GM19023 (cell line): ENCODE measurements around the gene MEAK7.
A peak's percentile ranks its signal among the peaks of the same experiment; 100 is the strongest.

Experiments used
- ATAC-seq: cut with Tn5 transposase; IDR thresholded peaks from one replicate; pipeline ENCODE4 v1.9.1; 2021; ENCODE audit warnings: mild to moderate bottlenecking, moderate library complexity; ENCODE audit not compliant: unreplicated experiment

The MEAK7 gene, protein sequence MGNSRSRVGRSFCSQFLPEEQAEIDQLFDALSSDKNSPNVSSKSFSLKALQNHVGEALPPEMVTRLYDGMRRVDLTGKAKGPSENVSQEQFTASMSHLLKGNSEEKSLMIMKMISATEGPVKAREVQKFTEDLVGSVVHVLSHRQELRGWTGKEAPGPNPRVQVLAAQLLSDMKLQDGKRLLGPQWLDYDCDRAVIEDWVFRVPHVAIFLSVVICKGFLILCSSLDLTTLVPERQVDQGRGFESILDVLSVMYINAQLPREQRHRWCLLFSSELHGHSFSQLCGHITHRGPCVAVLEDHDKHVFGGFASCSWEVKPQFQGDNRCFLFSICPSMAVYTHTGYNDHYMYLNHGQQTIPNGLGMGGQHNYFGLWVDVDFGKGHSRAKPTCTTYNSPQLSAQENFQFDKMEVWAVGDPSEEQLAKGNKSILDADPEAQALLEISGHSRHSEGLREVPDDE

GRCh38 chr16:84504420-84505248 is at the start of gene MEAK7:
MEAK7 (minus strand) TSS chr16:84504659; CDS start chr16:84498086, 6,573 bp downstream.
- ATAC-seq, result peak; percentile 97

DNA sequence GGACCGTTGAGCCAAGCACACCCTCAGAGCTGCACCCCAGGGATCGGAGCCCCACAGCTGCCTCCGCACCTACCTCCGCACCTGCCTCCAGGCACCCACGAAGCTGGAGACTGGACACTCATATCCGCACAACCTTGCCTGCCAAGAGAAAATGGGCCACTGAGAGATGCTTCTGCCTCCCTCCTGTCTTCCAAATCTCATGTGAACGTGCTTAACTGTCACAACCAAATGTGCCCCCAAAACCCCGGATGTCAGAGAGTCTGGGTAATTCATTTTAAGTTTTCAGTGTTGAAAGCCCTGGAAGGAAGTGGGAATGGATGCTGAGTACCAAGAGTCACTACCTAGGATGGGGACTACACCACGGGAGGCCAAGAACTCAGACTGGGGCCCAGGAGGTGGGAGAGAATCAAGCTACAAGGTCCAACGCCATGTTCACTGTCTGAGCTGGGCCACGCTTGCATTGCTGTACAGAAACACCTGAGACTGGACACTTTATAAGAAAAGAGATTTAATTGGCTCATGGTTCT is 49.5 kb upstream of the MEAK7 start:
- ATAC-seq, result no peak

GRCh38 chr16:84552135-84552534 is 47.7 kb upstream of the MEAK7 start:
- no peak for ATAC-seq

GRCh38 chr16:84550096-84550495 is 45.6 kb upstream of the MEAK7 start:
- ATAC-seq, result no peak

GRCh38 chr16:84548971-84549844 is 44.7 kb upstream of the MEAK7 start:
- ATAC-seq, result no peak

- ATAC-seq, result no peak
Observed at GRCh38 chr16:84548508-84548907, 44.0 kb upstream of the MEAK7 start.

DNA sequence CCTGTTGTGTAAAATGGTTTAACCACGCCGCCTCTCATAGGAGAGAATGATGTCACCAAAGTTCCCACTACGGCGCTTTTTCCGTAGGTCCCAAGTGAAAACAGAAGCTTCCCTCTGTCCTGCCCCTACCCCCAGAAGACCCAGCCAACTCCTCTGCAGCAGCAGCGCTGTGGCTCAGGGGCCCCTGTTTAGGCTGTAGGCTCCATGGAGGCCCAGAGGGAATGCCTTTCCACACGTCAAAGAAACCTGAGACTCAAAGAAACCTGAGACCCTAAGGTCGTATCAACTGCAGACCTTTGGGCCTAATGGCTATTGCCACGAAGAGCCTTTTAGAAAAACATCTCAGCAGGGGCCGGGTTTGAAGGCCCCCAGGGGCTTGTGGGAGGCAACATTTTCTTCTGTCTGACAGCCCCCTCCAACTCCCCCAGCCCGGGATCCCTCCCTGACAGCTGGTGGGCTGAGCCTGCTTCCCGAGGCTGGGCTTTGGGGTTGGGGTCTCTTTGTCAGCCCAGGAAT is 43.1 kb upstream of the MEAK7 start:
- ATAC-seq, result no peak

GRCh38 chr16:84546669-84547545 is 42.4 kb upstream of the MEAK7 start:
- no peak for ATAC-seq

GRCh38 chr16:84545114-84545737 is 40.8 kb upstream of the MEAK7 start:
- no peak for ATAC-seq

DNA sequence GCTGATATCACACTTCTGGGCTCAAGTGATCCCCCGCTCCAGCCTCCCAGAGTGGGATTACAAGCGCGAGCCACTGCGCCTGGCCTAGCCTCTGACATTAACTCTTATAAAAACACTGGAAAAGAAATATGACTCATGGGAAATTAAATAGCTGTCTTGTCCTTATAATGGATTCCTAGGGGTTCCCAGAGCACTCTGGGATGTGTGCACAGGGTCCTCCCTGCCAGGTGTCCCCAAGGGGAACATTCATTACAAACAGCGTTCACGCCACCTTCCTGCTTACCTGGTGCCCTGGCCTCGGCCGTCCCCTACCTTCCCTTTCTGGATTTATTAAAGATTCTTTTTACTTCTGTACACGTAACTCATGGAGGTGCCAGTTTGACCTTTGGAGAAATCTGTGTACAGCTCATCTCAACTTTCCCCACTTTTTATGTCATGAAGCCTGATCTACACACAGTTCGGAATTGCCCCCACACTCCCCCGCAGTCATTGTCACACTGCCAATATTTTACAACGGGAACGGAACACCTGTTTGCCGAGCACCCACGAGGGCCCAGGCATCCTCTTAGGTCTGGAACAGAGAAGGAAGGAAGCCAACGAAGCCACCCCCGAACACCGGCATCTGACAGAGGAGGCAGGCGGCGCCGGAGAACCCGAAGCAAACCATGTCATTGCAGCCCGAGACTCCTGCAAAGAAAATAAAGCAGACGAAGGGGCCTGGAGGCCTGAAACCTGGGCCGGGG is 39.7 kb upstream of the MEAK7 start:
- ATAC-seq, result no peak

DNA sequence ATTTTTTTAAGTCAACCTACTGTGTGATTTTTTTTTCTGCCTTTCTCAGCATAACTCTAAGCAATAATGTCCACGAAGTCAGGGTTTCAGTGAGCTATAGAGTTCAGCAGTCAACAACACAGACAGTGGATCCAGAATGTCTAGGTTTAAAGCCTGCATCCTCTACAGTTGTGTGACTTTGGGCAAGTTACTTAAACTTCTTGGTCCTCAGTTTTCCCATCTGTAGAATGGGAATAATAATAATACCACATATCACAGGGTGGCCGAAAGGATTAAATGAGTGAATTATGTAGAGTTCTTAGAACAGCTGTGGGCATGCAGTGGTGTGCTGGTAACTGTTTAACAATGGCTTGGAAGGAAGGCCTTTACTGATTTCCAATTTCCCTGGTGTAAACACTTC is 38.8 kb upstream of the MEAK7 start:
- no peak for ATAC-seq

GRCh38 chr16:84541999-84542817 is 37.7 kb upstream of the MEAK7 start:
- no peak for ATAC-seq

DNA sequence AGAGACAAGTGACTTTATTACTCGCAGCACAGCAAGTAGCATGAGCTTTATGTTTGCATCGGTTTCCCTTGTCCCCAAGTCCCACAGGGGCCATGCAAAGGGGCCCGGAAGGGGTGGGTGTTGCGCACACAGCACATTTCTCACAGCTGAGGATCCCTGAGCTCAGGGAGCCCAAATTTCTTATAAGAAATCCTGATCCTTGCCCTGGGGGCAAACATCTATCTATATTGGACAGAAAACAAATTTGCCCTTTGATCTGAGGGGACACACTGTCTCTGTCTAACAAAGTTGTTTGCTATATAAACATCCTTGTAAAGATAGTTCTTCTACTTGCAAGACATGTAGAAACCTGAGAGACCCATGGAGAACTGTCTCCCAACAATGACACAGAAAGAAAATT is 35.7 kb upstream of the MEAK7 start:
- no peak for ATAC-seq

- ATAC-seq, result no peak
Observed at GRCh38 chr16:84538222-84538840, 33.9 kb upstream of the MEAK7 start.

- ATAC-seq, result no peak
Observed at GRCh38 chr16:84537491-84538151, 33.2 kb upstream of the MEAK7 start.

DNA sequence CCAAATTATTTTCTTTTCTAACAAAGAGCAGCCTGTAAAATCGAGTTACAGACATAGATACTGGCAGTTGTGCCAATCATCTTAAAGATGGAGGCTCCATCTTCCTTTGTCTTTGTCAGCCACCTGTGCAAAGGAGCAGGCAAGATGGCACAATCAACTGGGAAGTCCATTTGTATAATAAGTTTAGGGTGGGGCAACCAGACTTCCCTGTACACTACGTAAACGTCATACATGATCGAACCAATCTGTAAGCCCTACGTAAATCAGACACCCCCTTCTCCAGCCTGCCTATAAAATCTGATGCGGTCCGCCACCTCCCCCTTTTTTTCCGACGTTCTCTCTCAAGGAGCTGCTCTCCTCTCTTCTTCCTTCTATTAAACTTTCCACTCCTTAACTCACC is 31.4 kb upstream of the MEAK7 start:
- ATAC-seq, result no peak

DNA sequence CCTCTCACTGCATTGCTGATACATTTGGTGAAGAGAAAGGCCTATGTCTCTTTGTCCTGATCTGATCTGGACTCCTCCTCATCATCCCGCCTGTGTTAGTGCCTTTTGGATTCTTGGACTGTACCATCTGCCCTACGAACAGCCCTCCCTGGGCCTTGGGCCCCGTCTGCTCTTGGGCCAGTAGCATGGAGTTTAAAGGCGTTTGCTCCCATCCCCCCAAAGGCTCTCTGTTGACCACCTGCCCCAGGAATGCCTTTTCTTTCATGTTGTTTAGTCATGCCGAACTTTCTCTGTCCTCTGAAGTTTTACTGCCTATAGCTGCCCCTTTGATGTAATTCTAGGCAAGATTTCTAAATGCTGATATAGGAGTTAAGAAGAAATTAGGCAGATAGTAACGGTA is 30.9 kb upstream of the MEAK7 start:
- no peak for ATAC-seq
